ENCODE data around the gene PSAPL1. TPM values are rescaled to one million over a fixed set of nuclear protein-coding genes. Genes with fewer than 3 reads are reported as not detected.

Gene PSAPL1
- total and polyA plus RNA-seq, 9 of the 15 experiments (the other 6 are each of a cell fraction or from before 2014, with no cell fraction given): not detected

GRCh38 chr4:7410446-7410845 is 24.3 kb downstream of the PSAPL1 start:
- DNase-seq (ENCODE audit: extremely low read depth in 1 of 4, low spot score in 3 of 4) (no peak), ATAC-seq (no peak), FAIRE-seq (no peak)
- H3K36me3 ChIP-seq (ENCODE audit: control insufficient read depth, insufficient read depth, low read length): no peaks in the 10 kb centered on the region
- 0% methylated on average over 1 of the region's 1 CpG for WGBS (ENCODE audit: insufficient coverage, low coverage, missing lambda C conversion rate)
- H3K4me2 ChIP-seq (ENCODE audit: insufficient read depth, low read length): no peak overlapping the region
- BruUV-seq (replicated peaks): no TSS peak
- H3K4me3 ChIP-seq: no peak overlapping the region
- no peaks in the 10 kb centered on the region for H3K9me3 ChIP-seq (replicated peaks; ENCODE audit: control insufficient read depth, insufficient read depth, low read depth, low read length)
- no peak overlapping the region for H2AFZ ChIP-seq (ENCODE audit: low read depth, low read length)
- intact Hi-C loops (cut with micrococcal nuclease): no loop called here
- no peak overlapping the region for H3K27ac ChIP-seq (ENCODE audit: extremely low read depth, low read depth, low read length)
- H3K9ac ChIP-seq (ENCODE audit: insufficient read depth in 1 of 2, low read depth in 2 of 2, low read length in 2 of 2): no peak overlapping the region
- ChIA-PET POLR2A (no interaction called here), CTCF (ENCODE audit: low intra/inter-chr PET ratio) (no interaction called here)
- no peaks in the 10 kb centered on the region for H4K20me1 ChIP-seq (replicated peaks; ENCODE audit: control insufficient read depth, insufficient read depth, low read length)
- in situ Hi-C loops (cut with MboI): no loop called here
- no peaks in the 10 kb centered on the region for H3K9me1 ChIP-seq (ENCODE audit: control insufficient read depth, insufficient read depth, low read length)
- peaks cover 0 to 17% of the 10 kb centered on the region in 2 experiments; a peak in 2 of 5 replicates for H3K27me3 ChIP-seq (ENCODE audit: control insufficient read depth in 2 of 2, insufficient read depth in 2 of 2, low read length in 2 of 2)
- no peaks in the 10 kb centered on the region for H3K4me1 ChIP-seq (replicated peaks in 1 of 2; ENCODE audit: control insufficient read depth in 2 of 2, insufficient read depth in 2 of 2, low read length in 2 of 2)
- H3K79me2 ChIP-seq (ENCODE audit: control insufficient read depth, insufficient read depth, low read length): no peaks in the 10 kb centered on the region
- no peak for TF ChIP-seq RNF219 (CRISPR knock-in tag; IDR thresholded peaks at IDR 0.05)
- no peak for TF ChIP-seq PHF8 (IDR thresholded peaks at IDR 0.05; ENCODE audit: borderline replicate concordance, low read length)
- TF ChIP-seq DMBX1 (CRISPR knock-in tag; IDR thresholded peaks at IDR 0.05; ENCODE audit: borderline replicate concordance): no peak
- no peak for TF ChIP-seq KDM4B (IDR thresholded peaks at IDR 0.05; ENCODE audit: borderline replicate concordance in 2 of 2, low read depth in 1 of 2)
- no peak for TF ChIP-seq CEBPB (tag; IDR thresholded peaks at IDR 0.05)
- TF ChIP-seq SMAD1 (IDR thresholded peaks at IDR 0.05; ENCODE audit: low read depth, low read length, partially characterized antibody): no peak
- TF ChIP-seq HNRNPH1 (optimal IDR thresholded peaks at IDR 0.05; ENCODE audit: low read depth, low read length): no peak
- TF ChIP-seq ZNF212 (CRISPR knock-in tag; IDR thresholded peaks at IDR 0.05): no peak
- TF ChIP-seq GATAD2B (IDR thresholded peaks at IDR 0.05; ENCODE audit: borderline replicate concordance): no peak
- no peak for TF ChIP-seq AFF4 (CRISPR knock-in tag; IDR thresholded peaks at IDR 0.05)
